Astrocyte of the hippocampus (primary cell): Measurements from ENCODE around the gene CNPY1.
A peak's percentile ranks its signal among the peaks of the same experiment; 100 is the strongest.
"Not testable (repeated sequence)": the region's sequence is repeated elsewhere in the genome, so short reads cannot be mapped to it uniquely, and the experiment has no call there.

Experiments used
- DNase-seq: peaks from one replicate; pipeline ENCODE4 v3.0.0; 2011; ENCODE audit warnings: low read depth, low spot score

The CNPY1 gene

DNA sequence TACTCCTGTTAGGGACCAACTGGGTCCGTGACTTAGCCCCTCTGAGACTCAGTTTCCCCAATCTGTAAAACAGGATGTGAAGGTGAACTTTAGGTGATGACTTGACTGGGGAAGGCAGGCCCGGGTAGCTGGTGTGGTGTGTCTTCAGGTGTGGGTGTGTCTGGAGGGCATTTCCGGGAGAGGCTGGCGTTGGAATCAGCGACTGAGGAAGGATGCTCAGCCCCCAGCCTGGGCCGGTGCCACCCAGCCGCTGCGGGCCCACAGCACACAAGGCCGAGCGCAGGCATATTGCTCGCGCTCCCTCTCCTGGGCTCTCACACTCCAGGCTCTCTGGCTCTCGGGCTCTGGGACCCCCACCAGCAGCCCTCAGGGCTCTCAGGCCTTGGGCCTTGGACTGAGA lies 31.7 kb upstream of the CNPY1 start:
- DNase-seq: no peak

- no peak for DNase-seq
These were observed 31.1 kb upstream of the CNPY1 start for GRCh38 chr7:155577509-155577905.

GRCh38 chr7:155576900-155577508 lies 30.6 kb upstream of the CNPY1 start:
- no peak for DNase-seq

DNA sequence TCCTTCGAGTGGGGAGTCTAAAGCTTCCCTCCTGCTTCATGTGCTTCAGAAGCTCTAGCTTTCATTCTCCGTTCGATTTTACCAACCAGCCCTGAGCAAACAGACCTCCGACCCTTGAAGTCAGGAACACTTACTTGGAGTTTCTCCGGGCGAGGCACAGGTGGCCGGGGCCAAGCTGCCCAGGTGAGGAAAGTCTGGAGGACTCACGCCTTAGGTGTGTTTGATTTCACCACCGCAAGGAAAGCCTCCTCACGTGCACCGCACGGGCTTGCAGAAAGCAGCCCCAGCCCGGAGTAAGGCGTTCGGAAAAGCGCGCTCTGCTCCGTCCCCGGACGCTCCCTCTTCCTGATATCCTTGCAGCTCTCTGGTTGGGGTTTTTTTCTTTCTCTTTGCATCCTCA lies 30.1 kb upstream of the CNPY1 start:
- DNase-seq: no peak

DNA sequence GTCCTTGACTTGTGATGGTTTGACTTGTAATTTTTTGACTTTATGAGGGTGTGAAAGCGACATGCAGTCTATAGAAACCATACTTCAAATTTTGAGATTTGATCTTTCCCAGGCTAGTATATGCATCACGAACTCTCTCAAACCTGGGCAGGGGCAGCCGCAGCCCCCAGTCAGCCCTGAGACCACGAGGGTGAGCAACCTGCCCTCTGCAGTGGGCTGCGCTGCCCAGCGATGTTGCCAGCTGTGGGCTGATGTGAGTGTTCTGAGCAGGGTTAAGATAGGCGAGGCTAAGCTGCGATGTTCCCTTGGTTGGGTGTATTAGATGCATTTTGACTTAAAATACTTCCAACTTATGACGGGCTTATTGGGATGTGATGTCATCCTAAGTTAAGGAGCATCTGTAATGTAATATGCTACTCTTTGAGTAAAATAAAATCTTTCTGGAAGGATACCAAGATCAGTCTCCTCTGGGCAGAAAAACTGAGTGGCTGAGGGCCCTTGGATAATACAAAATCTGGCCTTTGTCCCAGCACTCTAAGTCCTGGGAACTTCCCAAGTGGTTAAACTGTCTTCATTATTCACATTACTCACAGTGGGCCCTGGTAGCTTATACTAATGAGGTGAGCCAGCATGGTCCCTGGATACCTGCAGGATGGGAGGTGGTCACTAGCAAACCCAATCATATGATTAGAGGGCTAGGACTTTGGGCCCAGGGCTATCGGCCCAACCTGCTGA lies 28.4 kb upstream of the CNPY1 start:
- peak; percentile 46 for DNase-seq

GRCh38 chr7:155571581-155572345 lies 25.4 kb upstream of the CNPY1 start:
- DNase-seq: no peak

- DNase-seq: no peak
These were observed 24.6 kb upstream of the CNPY1 start for GRCh38 chr7:155570991-155571390.

GRCh38 chr7:155570171-155570958 lies 24.0 kb upstream of the CNPY1 start:
- DNase-seq: no peak

GRCh38 chr7:155569681-155570080 lies 23.3 kb upstream of the CNPY1 start:
- no peak for DNase-seq

DNA sequence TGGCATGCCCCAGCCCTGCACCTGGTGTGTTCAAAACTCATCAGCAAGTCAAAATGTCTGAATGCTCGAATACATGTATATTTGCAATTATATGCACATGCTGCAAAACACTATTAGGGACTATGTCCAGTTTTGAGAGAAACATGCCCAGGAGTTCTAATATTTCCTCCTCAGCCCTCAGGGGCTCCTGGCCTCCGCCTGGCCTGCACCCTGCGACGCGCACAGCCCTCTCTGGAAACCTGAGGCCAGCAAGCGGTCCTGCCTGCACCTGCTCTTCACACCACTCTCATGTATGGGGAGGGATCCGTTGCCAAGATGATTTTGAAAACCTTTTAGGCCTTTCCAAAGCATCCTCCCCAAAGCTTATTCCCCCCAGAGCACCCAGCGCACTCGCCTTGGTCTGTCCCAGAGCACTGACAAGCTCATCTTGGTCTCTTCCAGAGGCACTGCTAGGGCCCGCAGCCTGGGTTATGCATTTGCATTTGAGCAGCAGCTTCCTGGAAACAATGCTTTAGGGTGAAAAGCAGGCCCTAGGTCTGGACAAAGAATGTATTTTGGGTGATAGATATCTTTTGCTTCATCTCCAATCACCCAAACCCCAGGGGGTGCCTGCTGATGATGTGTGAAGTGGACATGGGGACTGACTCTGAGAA lies 22.6 kb upstream of the CNPY1 start:
- no peak for DNase-seq

DNA sequence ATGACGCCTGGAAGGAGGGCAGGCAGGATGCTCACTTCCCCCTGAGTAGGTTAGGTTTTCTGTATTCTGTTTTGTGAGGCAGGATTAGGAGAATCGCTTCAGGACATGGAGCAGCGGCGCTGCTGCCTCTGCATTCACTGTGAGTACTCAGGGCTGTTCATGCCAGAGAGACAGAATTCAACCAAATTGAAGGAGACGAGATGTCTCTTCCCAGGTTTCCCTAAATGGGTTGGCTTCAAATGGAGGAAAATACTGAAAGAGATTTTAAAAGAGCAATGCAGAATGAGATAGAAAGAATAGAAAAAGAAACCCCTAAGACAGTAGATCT lies 21.9 kb upstream of the CNPY1 start:
- no peak for DNase-seq

GRCh38 chr7:155567646-155568332 lies 21.4 kb upstream of the CNPY1 start:
- DNase-seq: no peak

DNA sequence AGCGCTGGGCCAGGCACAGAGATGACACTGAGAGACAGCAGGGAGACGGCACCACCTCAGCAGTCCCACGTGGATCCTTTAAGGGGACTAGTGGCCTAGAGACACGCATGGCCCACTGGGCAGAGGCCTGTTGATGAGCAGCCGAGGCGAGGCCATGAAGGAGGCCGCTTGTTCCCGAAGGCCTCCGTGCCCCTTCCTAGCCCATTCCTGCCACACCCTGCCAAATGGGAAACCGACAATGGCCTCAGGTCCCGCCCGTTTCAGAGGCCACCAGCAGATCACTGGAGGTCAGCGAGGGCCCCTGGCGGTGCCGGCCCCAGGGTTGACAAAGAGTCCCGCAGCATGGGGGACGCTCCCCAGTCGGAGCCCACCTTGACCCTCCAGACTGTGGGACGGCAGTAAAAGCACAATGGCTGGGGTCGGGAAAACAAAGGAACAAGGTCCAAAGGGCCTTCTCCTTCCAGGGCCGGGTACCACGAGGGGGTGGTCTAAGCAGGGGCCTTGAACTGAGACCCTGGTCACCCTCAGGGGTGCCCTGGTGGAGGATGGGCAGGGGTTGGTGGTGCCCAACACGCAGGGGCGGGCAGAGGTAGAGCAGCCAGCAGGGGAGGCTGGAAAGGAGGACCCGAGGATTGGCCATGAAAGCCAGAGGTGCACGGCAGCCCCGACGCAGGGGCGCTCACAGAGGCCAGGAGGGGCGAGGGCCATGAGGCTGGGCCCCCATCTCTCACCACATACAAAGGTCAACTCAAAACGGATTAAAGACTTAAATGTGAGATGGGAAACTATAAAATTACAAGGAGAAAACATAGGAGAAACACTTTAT lies 19.9 kb upstream of the CNPY1 start:
- DNase-seq: no peak

- no peak for DNase-seq
These were observed 19.2 kb upstream of the CNPY1 start for GRCh38 chr7:155565596-155565995.

- not testable (repeated sequence) for DNase-seq
These were observed 16.6 kb upstream of the CNPY1 start for GRCh38 chr7:155562976-155563375.

DNA sequence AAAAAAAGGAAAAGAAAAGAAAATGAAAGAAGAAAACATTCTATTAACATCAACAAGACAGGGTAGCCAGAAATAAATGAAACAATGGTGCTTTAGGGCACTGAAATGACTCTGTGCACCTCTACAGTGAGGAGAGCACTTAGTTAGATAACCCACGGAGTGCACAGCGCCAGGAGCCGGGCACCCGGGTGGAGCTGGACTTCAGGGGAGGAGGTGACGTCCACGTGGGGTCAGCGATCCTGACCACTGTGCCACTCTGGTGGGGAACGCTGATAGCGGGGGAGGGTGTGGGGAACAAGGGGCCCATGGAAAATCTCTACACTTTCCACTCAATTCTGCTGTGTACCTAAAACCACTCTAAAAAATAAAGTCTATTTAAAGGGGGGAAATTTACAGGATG lies 15.7 kb upstream of the CNPY1 start:
- DNase-seq: no peak

- no peak for DNase-seq
These were observed 14.8 kb upstream of the CNPY1 start for GRCh38 chr7:155560982-155561686.

DNA sequence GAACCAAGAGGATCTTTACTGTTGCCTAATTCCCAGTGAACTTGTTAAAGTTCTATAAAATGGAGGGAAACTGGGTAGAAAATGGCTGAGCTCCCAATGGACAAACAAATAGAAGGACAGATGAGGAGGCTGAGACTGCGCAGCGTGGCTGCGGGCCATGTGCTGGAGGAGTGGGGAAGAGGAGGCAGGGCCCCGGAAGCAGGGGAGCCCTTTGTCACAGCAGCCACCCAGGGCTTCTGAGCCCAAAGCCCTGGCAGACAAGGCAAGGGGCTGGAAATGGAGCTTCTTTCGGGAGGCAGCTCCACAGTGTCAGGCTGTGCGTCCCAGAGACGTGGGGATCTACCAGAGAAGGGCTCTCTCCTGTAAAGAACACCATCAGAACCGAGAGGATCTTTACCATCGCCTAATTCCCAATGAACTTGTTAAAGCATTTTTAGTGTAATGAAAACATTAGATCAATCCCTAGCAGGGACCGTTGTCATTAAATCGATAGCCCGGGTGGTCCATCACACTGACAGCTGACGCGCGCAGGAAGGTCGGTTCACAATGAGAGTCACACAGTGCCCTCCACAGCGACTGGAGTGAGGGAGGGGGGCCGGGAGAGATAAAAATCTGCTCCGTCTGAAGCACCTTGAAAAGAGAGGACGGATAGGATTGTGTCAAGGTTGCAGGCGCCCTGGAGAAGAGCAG lies 14.0 kb upstream of the CNPY1 start:
- DNase-seq: no peak

DNA sequence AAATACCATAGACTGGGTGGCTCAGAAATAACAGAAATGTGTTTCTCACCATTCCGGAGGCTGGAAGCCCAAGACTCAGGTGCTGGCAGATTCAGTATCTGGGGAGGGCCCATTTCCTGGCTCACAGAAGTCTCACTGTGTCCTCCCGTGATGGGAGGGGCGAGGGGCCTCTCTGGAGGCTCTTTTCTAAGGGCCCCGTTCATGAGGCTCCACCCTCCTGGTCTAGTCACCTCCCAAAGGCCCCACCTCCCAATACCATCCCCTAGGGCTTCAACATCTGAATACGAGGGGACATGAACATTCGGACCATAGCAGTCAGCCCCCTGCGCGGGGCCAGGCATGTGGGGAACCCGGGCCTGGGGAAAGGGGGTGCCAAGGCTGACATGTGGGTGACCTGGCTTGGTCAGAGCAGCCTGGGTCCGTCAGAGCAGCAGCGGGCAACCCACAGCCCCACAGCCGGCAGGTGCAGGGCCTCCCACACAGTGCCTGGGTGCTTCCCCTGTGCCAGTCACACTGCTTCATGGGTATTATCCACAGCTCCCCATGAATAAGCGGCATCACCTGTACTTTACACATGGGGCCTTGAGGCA lies 13.3 kb upstream of the CNPY1 start:
- no peak for DNase-seq
